NCI-H187 (cell line): ENCODE data around the gene ZNF667.

Experiments used
- DNase-seq, 2 experiments: peaks; one replicate each; lab custom pipeline; 2025; lab: John Stamatoyannopoulos, UW

Gene ZNF667

GRCh38 chr19:56393119-56394012 lies 83.8 kb downstream of the ZNF667 start, which contains the start of gene ZNF582:
Gene ZNF582 (minus strand): TSS chr19:56393534. CDS start chr19:56391752, 1,782 bp downstream.
- peak; percentile 71 to 78 for DNase-seq
